GM18505 (cell line): ENCODE measurements around the gene RALGPS1.

ENCODE experiments used
- ATAC-seq: cut with Tn5 transposase; IDR thresholded peaks from one replicate; pipeline ENCODE4 v1.9.1; 2021; ENCODE audit not compliant: unreplicated experiment
- POLR2A ChIP-seq: IDR thresholded peaks from 4 replicates; pipeline ENCODE4 v1.6.1; 2011; ENCODE audit warnings: borderline replicate concordance; ENCODE audit not compliant: insufficient read depth, insufficient read length; ENCODE audit errors: extremely low read depth

RALGPS1 gene

DNA sequence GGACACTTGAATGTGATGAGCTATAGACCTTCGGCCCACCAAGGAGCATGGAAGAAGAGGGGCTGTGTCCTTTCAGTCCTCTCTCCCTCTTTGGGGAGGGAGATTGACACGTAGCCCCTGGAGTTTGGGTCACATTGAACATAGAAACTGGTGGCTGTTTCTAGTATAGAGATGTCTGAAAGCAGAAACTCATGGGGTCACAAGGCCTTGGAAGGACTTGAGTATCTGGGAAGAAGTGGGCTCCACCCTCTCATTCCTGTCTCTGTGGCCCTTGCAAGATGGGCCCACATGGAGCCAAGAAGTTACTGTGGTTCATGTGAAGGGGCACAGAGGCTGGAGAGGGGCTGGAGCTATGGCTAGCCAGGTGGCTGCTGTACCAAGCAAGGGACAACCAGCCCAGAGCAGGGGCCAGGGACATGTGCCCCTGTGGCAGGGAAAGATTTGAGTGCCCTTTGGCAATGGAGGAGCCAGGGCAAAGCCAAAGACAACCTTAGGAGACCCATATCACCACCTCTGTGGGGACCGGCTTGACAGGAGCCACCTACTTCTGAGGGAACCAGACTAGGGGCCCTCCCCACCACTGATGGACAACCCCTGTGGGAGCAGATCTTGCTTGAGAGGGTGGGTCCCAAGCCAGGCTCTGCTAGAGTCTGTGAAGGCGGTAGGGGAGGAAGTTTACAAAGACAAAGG, 220.6 kb downstream of the RALGPS1 start:
- ATAC-seq = no peak
- no peak for TF ChIP-seq POLR2A

DNA sequence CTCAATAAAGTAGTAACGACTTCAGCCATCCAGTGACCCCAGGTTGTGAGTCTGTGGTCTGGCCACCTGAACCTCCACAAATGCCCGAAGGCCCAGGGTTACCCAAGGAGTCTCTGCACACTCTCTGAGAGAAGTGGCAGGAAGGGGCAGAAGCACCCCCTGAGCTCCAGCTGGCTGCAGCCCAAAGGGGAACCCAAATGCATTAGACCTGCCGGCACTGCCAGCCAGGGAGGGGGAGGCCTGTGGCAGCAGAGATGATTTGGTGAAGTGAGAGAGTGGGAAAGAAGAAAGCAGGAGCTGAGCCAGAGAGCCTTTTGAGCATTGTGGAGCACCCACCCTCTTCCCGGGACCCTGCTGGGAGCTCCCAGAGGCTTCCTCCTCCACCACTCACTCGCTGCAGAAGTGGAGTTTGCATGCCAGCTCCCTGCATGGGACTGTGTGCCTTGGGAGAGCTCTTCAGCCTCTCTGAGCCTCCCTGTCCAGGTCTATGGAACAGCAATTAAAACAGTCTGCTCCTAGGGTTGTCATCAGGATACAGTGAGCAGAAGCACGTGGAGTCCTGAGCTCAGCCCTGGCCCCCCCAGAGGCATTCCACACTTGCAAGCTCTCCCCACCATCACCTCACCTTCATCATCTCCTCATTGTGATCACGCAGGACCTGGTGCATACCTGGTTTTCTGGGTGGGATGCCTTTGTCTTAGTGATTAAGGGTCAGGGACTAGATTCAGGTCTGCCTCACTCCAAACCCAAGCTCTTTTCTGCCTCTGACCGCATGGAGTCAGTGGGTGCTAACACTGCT, 221.7 kb downstream of the RALGPS1 start:
- ATAC-seq = no peak
- no peak for TF ChIP-seq POLR2A

DNA sequence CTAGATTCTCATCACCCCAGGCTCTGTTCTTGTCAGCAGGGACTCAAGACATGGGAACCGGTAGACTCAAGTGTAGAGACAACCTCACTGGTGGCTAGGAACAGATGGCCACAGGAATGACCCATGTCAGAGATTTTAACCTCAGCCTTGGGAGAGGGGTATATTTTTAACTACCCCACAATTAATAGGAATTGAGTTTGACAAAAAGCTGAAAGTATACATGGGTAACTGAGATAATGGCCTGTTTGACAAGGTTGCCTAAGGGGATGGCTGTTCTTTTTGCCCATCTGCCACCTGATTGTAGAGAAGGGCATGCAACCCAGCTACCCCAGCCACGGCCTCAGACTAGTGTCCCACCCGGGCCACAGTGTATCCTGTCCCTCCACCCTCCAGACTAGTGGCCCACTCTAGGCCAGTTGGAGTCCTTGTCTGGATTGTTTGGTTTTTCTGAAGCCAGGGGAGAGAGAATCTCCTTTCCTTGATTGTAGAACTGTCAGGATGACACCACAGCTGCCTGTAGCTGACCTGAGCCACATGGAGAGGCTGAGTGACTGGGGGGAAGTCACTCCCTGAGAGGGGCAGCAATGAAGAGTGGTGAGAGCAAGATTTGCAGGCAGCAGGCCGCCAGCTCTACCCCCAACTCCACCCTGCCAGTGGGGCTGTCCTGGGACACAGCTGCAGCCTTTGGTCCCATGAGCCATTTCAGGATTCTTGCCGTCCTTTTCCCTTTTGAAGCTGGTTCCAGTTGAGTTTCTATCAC, 222.5 kb downstream of the RALGPS1 start:
- no peak for TF ChIP-seq POLR2A
- ATAC-seq = no peak

DNA sequence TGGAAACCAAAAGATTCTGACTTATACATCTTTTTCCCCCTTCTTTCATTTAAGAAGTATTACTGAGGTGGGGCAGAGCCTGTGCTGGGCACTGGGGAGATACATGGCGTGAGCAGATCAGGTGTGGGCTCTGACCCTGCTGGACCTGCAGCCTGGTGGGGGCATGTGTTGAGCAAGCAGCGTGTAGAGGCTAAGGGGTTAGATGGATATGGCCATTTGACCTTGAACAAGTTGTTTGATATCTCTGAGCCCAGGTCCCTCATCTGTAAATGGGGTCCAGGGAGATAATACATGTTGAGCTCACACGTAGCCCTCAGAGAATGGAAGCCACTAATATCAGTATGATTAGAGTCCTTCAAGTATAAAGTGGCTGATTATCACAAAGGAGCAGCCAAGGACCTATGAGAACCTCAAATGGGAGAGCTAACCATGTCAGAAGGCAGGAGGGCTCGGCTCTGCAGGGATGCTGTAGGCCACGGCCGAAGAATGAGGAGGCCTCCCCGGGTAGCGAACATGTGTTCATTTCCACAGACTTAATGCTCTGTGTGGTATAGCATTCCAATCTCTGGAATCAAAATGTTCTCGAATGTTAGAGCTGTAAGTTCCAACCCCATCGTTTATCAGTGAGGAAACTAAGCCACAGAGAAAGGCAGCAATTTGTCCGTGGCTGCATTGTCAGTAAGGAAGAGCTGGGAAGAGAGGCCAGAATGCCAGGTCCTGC, 223.2 kb downstream of the RALGPS1 start:
- TF ChIP-seq POLR2A = no peak
- ATAC-seq = no peak

DNA sequence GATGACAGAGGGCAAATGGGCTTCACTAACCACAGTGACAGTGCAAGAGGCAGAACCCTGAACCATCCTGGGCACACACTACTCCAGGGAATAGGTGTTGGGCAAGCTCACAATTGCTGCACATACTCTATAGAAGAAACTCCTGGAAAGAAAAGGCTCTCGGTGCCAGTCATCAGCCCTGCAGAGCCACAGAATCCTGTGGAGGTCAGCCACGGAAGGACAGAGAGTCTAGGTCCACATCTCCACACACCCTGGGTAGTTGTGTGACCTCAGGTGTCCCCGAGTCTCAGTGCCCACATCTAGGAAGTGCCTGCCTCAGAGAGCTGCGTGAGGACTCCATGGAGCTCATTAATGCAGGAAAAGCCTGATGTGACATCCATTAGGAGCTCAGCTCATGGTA, 223.9 kb downstream of the RALGPS1 start:
- no peak for ATAC-seq
- no peak for TF ChIP-seq POLR2A

DNA sequence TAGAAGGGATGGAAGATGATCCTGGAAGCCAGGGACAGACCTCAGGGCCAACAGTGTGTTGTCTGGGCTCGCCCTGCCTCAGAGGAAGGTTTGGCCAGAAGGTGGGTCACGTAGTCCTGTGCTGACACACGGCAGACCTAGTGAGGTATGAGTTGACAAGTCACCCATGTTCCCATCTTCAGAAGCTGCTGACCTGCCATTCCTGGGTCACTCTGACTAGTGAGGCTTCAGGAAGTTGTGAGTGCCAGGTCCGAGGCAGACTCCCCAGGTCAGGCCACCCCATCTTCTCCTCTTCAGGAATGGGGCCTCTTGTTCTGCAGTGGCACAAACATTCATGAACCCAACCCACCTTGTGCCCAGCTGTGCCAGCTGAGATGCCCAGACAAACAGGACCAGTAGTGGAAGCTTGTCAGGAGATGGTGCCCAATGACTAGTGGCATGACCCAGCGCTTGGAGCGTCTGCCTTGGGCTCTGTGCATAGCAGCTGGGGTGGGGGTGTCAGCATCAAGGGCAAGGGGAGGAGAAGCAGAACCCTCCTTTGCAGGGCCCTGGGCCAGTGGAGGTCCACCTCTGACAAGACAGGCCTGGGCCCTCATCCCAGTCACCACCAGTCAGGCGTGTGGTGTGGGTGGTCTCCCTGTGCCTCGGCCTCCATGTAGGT, 224.6 kb downstream of the RALGPS1 start:
- no peak for ATAC-seq
- no peak for TF ChIP-seq POLR2A

DNA sequence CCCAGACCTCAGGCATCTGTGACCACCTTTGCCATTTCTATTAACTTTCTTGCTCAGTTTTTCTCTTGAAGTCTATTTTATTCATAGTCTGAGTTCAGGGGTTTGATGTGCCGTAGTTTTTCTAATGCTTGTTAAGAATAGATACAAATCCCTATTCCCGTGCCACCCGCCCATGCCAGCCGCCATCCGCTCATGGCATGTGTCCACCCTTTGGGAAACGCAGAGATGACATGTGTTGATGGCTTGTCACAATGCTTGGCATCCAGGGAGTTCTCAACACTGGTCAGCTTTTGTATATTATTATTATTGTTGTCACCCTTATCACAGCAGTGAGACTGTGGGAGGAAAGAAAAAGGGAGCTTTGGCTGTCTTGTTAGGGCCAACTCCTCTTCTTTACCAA, 225.2 kb downstream of the RALGPS1 start:
- no peak for ATAC-seq
- no peak for TF ChIP-seq POLR2A

DNA sequence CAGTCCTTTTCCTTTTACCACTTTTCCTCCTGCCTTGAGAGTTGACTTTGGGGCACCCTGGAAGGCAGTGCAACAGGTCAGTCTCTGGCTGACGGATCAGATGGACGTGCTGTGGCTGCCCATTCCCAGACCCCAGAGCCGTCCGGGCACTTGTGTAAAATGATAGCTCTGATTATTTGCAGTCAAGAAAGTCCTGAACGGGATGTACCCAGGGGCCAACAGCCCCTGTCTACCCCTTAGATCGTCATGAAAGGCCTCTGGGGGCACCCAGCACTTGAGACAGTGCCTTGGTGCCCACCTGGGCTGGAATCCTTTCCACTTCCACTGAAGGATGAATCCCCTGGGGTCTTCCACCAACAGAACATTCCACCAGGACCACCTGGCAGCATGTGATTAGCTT, 225.6 kb downstream of the RALGPS1 start:
- TF ChIP-seq POLR2A = no peak
- no peak for ATAC-seq

DNA sequence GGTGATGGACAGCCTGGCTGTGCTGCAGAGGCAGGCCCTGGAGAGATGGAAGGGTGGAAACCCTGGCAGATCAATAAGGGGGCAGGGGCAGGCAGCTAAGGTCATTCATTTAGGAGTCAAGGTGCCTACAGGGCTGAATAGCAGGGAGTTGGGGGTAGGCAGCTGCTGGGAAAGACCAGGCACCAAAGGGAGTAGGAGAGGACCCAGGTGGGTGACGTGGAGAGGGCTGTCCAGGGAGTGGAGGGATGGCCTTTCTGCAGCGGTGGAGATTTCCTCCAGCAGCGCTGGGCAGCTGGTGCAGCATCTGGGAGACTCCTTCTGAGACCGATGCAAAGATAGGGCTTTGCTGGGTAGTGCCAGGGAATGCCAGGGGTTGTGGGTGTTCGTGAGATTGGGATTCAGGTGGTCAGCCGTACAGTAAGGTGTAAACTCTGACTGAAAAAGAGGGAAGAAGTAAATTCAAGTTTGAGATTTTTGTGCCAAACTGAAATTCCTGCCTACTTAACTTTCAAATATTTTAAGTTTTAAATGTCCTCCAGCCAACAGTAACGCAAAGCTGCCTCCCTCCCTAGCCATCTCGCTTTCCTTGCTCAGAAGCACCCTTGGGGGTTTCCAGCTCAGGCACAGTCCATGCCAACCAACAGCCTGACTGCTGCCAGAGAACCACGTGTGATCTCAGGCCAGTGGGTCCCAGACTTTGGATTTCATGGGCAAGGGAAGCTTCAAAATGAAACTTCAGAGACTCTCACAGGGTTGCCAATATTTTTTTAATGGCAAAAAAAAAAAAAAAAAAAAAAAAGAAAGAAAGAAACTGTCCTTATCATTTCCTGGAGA, 226.5 kb downstream of the RALGPS1 start:
- ATAC-seq = no peak
- TF ChIP-seq POLR2A = no peak

DNA sequence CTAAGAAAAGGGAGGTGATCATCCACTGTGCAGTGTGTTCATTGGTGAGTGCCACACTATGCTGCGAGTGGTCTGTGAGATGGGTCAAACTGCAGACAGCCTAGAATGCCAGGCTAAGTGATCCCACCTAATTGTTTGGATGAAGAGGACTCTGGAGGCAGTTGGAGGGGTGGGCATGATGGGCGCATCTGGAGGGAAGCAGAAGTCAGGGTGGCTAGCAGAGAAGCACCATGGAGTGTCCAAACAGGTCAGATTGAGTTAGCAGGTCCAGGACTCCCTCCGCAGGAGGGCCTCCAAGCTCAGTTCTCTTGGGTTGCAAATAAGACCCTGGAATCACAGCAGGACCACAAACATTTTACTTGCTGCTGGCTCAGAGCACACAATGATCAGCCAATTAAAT, 227.7 kb downstream of the RALGPS1 start:
- no peak for ATAC-seq
- TF ChIP-seq POLR2A = no peak

DNA sequence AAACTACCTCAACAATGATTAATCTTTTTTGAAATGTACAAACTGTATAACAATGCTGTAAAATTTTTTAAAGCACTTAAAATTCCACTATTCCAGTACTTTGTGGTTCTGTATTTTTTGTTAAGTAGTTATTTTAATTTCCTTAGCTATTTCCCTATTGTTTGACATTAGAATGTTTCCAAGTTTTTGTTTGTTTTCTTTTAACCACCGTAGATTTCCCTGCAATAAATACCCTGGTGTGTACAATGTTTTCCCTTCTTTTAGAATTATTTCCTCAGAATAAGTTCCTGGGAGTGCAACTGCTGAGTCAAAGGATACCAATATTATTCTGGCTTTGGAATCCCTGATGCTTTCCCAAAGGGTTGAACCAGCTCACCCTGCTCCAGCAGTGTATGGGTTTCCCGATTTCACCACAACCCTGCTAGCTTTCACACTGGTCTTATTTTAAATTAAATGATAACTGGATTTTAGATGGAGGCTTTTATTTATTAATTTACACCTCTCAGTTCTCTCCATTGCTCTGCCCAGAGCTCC, 228.4 kb downstream of the RALGPS1 start:
- no peak for TF ChIP-seq POLR2A
- no peak for ATAC-seq

DNA sequence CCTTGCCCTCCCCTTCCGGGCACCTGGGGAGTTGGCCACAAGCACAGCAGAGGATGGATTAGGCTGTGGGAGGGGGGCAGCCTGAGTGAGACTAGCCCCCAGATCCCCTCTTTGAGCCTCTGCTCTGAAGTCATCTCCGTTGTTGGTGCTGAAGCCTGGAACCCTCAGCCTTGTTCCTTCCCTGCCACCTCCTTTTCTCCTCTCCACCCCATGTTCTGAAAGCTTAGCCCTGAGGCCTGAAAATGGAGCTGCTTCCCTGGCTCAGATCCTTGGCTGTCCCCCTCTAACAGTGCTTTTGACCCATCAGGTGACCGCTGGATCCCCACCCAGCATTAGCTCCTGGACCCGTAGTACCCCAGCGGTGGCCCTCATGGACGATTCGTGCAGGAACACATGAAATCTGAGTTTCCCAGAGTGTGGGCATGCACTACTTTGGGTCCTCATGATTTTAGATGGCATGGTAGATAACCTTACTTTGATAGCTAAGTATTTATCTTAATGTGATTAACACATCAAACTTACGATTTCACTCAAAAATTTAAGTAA, 229.4 kb downstream of the RALGPS1 start:
- TF ChIP-seq POLR2A = no peak
- no peak for ATAC-seq
